ENCODE results near the gene BCL11A.

GRCh38 chr2:60426880-60427279 is 126.6 kb downstream of the BCL11A start:
- TF ChIP-seq CTCF (IDR thresholded peaks at IDR 0.05) (no peak), POLR2A (IDR thresholded peaks at IDR 0.05) (no peak)
